Rectal smooth muscle tissue (tissue), 1 donor: Measurements from ENCODE around the gene FAAP20.

Source experiments
- H3K27ac ChIP-seq: one replicate; pipeline ENCODE4 v1.7.0; 2013; ENCODE audit warnings: low read depth, low read length, inconsistent platforms
- H3K27me3 ChIP-seq: one replicate; pipeline ENCODE4 v1.7.0; 2013; ENCODE audit warnings: low read length; ENCODE audit not compliant: control insufficient read depth, insufficient read depth
- H3K36me3 ChIP-seq: one replicate; pipeline ENCODE4 v1.7.0; 2013; ENCODE audit warnings: low read length; ENCODE audit not compliant: control insufficient read depth, insufficient read depth
- H3K4me1 ChIP-seq: one replicate; pipeline ENCODE4 v1.7.0; 2013; ENCODE audit warnings: low read length; ENCODE audit not compliant: control insufficient read depth, insufficient read depth
- H3K4me3 ChIP-seq: one replicate; pipeline ENCODE4 v1.7.0; 2013; ENCODE audit warnings: low read length
- H3K9ac ChIP-seq: one replicate; pipeline ENCODE4 v1.7.0; 2013; ENCODE audit warnings: low read length

FAAP20 gene

DNA sequence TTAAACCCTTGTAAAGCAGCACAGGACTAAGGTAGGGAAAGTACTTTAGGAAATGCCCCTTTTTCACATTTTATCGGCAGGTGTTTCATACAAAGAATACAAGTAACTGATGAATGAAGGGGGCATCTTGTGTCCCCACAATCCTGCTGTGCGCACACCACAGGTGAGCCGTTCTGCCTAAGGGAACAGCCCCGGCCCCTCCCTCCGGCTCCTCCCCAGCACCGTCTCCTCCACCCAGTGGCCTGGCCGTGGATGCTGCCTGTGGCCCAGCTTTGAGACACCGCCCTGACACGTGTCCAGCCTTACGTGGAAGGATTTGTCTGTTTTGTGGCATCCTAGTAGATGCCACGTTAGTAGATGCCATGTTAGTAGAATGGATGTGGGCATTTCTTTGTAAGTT lies 12.8 kb downstream of the FAAP20 start:
- Histone ChIP-seq H3K4me1 (no peaks in the 10 kb centered on the region), H3K4me3 (no peak overlapping the region), H3K36me3 (peaks cover 5% of the 10 kb centered on the region), H3K27me3 (no peaks in the 10 kb centered on the region), H3K27ac (no peak overlapping the region), H3K9ac (no peak overlapping the region)

DNA sequence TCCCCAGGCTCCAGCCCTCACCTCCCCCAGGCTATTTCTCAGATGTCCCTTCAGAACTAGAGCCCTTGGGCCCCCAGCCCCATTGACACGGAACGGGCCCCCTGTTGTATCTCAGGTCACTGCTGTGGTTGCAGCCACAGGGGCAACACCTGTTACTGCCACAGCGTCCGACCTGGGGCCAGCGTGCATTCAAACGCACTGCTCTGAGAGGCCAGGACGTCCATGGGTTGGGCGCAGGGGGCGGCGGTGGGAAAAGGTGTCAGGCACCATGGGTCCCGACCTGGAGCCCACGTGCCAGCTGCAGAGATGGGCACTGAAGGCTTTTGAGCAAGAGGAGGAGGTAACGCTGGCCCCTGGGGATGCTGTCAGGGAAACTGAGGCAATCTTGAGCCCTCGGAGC lies 13.3 kb downstream of the FAAP20 start:
- H3K9ac ChIP-seq = no peak overlapping the region
- peaks cover 5% of the 10 kb centered on the region for H3K36me3 ChIP-seq
- no peak overlapping the region for H3K27ac ChIP-seq
- no peaks in the 10 kb centered on the region for H3K4me1 ChIP-seq
- no peaks in the 10 kb centered on the region for H3K27me3 ChIP-seq
- H3K4me3 ChIP-seq = no peak overlapping the region

DNA sequence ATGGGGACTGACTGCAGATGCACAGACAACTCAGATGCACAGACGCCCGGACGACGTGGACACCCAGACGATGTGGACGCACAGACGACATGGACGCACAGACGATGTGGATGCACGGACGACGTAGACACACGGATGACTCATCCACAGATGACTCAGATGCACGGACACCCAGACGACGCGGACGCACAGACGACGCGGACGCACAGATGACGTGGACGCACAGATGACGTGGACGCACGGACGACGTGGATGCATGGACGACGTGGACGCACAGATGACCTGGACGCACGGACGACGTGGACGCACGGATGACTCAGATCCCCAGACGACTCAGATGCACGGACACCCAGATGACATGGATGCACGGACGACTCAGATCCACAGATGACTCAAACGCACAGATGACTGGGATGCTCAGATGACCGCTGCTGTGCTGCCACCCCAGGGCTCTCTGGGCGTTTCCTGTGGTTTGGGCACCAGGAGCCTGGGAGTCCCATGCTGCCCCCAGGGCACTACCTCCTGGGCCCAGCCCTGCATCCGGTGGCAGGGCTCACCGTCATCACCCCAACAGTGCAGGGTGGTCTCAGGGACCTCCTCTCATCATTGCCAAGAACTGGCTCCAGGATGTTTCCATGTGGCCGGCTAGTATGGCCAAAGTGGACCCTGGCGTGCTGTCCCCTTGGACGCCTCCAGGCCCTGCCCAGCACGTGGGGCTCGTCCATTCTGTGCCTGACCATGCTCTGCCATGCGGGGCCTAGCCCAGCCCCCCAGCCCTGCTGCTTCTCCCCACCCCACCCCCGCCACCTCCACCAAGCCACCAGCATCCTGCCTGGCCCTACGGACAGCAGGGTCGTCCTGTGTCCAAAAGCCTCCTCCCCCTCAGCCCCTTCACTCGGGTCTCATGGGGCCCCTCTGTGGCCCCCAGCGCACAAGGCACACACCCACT lies 14.0 kb downstream of the FAAP20 start:
- Histone ChIP-seq H3K27ac (no peak overlapping the region), H3K9ac (no peak overlapping the region), H3K4me1 (no peaks in the 10 kb centered on the region), H3K36me3 (peaks cover 5% of the 10 kb centered on the region), H3K27me3 (no peaks in the 10 kb centered on the region), H3K4me3 (no peak overlapping the region)

DNA sequence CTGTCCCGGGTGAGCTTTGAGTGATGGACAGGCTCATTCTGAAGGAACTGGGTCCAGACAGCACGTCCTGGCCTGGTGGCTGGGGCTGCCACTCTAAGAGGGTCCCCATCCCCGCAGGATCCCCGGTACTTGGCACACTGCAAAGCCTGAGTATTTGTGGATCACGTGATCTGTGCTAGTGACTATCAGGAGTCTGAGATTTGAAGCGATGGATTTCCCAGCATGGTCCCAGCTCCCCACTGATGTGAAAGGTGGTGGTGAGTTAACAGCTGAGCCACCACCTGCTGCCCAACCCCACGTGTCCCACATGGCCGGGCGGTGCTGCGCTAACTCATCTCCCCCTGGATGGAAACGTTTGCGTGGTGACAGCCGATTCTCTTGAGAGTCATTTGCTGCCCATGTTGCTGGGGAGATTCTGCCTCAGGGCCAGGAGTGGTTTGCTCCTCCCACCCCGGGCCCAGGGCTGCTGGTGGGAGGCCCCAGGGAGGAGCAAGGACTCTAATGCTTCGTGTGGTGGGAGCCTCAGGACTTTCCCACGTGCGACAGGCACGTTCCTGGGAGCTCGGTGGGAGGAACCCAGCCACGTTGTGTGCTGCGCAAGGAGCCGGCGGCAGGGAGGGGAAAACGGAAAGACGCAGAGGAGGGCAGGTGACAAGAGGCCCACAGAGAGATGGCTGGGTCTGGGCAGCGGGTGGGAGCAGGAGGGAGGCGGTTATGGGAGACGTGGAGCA lies 15.1 kb downstream of the FAAP20 start:
- Histone ChIP-seq H3K27ac (no peak overlapping the region), H3K27me3 (no peaks in the 10 kb centered on the region), H3K4me1 (no peaks in the 10 kb centered on the region), H3K36me3 (peaks cover 5% of the 10 kb centered on the region), H3K9ac (no peak overlapping the region), H3K4me3 (no peak overlapping the region)

DNA sequence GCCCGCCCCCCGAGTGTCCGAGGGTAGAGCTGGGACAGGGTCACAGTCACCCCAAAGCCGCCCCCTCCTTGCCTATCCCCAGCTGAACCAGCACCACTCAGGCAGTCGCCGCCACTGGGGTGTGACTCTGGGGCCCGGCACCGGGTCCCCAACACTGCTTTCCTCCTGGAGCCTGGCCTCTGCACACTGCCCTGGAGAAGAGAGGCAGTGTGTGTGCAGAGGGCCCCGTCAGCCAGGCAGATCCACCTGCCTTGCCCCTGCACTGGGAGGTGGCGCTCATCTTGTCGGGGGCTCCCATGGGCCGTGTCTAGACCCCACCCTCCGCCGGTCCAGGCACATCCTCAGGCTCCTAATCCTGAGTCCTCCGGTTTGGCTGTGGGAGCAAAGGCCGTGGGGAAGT lies 15.7 kb downstream of the FAAP20 start:
- Histone ChIP-seq H3K27ac (no peak overlapping the region), H3K4me1 (no peaks in the 10 kb centered on the region), H3K27me3 (no peaks in the 10 kb centered on the region), H3K9ac (no peak overlapping the region), H3K36me3 (peaks cover 5% of the 10 kb centered on the region), H3K4me3 (no peak overlapping the region)

DNA sequence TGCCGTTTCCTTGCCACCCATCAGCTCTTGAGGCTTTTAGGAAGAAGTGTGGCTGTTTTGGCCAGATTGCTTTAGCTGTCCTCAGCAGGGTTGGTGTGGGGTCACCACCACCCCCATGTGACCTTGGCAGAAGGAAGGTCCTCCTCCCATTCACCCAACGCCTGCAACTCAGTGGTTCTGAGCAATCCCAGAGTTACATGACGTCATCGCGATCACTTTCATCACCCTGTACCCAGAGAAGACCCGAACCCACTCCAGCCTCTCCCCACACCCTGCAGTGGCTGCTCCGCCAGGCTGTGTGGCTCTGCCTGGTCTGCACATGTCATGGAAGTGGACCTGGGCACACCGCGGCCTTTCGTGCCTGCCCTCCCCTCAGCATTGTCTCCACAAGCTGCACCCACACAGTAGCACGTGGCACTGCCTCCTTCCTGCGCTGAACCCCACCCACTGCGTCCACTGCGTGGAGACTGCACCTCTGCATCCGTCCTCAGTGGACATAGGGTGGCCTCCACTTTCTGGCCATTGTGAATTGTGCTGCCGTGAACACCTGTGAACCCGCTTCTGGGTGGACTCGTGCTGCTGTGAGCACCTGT lies 16.5 kb downstream of the FAAP20 start:
- Histone ChIP-seq H3K27ac (no peak overlapping the region), H3K27me3 (no peaks in the 10 kb centered on the region), H3K4me3 (no peak overlapping the region), H3K36me3 (peaks cover 5% of the 10 kb centered on the region), H3K9ac (no peak overlapping the region), H3K4me1 (no peaks in the 10 kb centered on the region)

DNA sequence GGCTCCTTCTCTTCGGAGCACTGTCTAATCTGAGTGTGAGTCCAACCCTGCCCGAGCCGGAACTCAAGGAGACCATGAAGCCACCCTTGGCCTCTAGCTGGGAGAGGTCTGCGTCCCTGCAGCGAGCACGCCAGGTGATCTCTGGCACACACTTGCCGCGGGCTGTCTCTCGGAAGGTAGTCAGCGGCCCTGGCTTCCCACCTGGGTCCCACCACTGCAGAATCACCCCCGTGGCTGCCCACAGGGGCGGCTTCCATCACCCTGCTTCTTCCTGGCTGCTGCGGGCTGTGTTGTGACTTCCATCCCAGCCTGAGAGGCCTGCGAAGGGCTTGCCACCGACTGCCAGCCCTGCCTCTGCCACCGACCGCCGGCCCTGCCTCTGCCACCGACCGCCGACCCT lies 17.0 kb downstream of the FAAP20 start:
- peaks cover 5% of the 10 kb centered on the region for H3K36me3 ChIP-seq

DNA sequence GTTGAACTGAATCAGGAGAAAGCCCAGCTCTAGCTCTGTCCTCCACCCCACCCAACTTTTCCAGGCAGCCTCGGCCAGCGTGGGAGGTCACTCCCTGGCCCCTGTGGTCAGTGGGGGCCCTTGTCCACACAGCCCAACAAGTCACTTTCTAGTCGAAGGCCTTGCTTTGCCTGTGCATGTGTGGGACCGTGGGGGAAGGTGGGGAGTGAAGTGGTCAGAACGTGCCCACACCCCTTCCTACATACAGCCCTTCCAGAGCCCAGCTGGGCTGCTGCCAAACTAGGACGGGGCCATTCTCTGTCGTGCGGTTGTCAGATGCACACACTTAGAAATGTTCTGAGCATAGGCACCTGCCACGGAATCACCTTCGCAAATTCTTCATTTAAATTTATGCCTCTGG lies 18.0 kb downstream of the FAAP20 start:
- Histone ChIP-seq H3K4me3 (no peak overlapping the region), H3K4me1 (no peaks in the 10 kb centered on the region), H3K36me3 (peaks cover 7% of the 10 kb centered on the region), H3K9ac (no peak overlapping the region), H3K27me3 (no peaks in the 10 kb centered on the region), H3K27ac (no peak overlapping the region)

More for the DNA sequence above, 17.0 kb downstream of the FAAP20 start:
- H3K27me3 ChIP-seq = no peaks in the 10 kb centered on the region
- H3K27ac ChIP-seq = no peak overlapping the region
- H3K4me1 ChIP-seq = no peaks in the 10 kb centered on the region
- no peak overlapping the region for H3K4me3 ChIP-seq
- H3K9ac ChIP-seq = no peak overlapping the region

DNA sequence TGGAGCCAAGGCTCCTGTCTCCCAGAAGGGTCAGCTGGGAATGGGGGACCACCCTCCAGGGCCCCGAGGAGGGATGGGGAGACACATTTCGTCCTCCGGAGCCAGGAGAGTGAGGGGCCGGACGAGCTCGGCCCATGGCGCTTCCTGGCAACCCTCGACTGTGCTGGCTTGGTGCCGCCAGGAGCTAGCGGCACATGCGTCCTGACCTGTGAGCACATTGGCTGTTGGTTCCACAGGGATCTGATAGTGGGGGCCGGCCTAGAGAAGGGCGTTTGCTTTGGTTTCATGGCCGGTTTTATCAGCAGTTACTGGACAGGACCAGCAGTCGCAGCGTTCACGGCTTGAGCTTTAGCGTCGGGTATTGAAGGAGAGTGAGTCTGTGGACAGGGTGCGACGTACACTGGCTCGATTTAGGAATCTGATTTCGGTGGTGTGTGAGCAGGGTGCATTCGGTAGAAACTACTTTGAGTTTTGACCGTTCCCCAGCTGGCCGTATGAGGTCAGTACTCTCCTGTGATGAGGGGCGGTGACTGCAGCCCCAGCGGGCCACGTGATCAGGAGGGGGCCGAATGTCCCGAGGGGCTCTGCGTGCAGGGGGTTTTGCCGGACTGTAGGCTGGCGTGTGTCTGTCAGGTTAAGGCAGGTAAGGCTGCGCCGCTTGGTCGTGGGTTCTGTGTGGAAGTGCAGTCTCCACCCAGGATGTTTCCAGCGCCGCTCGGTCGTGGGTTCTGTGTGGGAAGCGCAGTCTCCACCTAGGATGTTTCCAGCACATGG lies 18.7 kb downstream of the FAAP20 start:
- H3K4me3 ChIP-seq = no peak overlapping the region
- no peaks in the 10 kb centered on the region for H3K4me1 ChIP-seq
- no peak overlapping the region for H3K9ac ChIP-seq
- no peak overlapping the region for H3K27ac ChIP-seq
- H3K27me3 ChIP-seq = no peaks in the 10 kb centered on the region
- H3K36me3 ChIP-seq = peaks cover 9% of the 10 kb centered on the region

DNA sequence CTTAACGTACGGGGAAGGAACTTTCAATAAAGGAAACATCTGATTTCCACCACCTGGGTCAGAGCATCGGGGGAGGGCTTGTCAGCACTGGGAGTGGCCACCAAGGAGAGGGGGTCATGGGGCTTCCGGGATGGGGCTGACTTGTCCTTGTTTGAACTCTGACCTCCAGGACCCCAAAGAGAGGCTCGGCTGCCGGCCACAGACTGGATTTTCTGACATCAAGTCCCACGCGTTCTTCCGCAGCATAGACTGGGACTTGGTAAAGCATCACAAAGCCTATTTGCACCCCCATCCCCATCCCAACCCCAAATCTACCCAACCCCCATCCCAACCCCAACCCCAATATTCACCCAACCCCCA lies 19.5 kb downstream of the FAAP20 start:
- H3K4me3 ChIP-seq = peak overlapping the region; percentile 65
- peaks cover 4% of the 10 kb centered on the region for H3K36me3 ChIP-seq
- peak overlapping the region; percentile 59 for H3K27ac ChIP-seq
- no peaks in the 10 kb centered on the region for H3K4me1 ChIP-seq
- no peaks in the 10 kb centered on the region for H3K27me3 ChIP-seq
- no peak overlapping the region for H3K9ac ChIP-seq

DNA sequence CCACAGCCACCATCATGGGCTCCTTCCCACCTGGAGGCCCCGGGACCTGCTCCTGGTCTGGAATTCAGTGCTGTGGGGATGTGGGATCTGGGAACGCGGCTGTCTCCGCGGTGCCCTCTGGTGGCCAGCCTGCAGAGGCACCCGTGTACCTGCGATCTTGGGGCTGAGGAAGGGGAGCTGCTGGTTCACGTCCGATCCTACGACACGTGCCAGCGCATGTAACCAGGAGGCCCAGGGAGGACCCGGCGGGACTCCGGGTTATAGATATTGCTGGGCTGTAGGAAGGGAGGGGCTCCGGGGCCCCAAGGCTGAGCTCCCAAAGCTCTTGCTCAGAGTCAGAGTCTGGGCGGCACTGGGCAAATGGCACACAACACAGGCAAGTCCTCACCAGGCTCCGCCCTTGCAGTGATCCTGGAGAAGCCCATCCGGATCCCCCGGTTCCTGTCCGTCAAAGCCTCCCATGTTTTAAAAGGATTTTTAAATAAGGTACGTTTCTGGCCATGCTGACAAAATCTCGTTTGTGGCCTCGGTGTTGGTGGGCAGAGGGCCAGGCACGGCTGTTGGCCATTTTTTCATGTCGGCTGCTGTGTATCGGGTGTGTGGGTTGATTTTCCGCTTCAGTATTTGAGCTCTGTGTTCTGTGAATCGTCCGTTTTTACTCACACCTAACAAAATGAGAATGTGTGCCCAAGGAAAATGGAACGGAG lies 20.1 kb downstream of the FAAP20 start:
- H3K27me3 ChIP-seq = no peaks in the 10 kb centered on the region
- H3K4me1 ChIP-seq = no peaks in the 10 kb centered on the region
- peak overlapping the region; percentile 2 for H3K9ac ChIP-seq
- peak overlapping the region; percentile 59 for H3K27ac ChIP-seq
- H3K36me3 ChIP-seq = peaks cover 4% of the 10 kb centered on the region
- peak overlapping the region; percentile 65 for H3K4me3 ChIP-seq
